GM12892 (cell line): ENCODE results near the gene PIK3R2. TPM values are rescaled to one million over a fixed set of nuclear protein-coding genes. Genes with fewer than 3 reads are reported as not detected.
A peak's percentile ranks its signal among the peaks of the same experiment; 100 is the strongest.
"Not testable (repeated sequence)": the region's sequence is repeated elsewhere in the genome, so short reads cannot be mapped to it uniquely, and the experiment has no call there.

Experiments
- DNase-seq: peaks from one replicate; pipeline ENCODE4 v3.0.0; 2011; ENCODE audit not compliant: insufficient read length
- FAIRE-seq: peaks from 2 replicates; lab custom pipeline; 2011; peaks lifted over from hg19 to GRCh38; lab: Jason Lieb, UNC
- POLR2A ChIP-seq: IDR thresholded peaks from 2 replicates; pipeline ENCODE4 v1.6.1; 2011; ENCODE audit warnings: low read depth, low read length, control low read depth
- POLR2AphosphoS5 ChIP-seq: IDR thresholded peaks from 2 replicates; pipeline ENCODE4 v1.6.1; 2011; ENCODE audit warnings: low read depth, low read length, control low read depth
- TAF1 ChIP-seq: IDR thresholded peaks from 2 replicates; pipeline ENCODE4 v1.6.1; 2011; ENCODE audit warnings: low read depth, mild to moderate bottlenecking, control low read depth, low read length, borderline replicate concordance
- polyA plus RNA-seq: library from polyadenylated mRNA; unstranded; fragments of >200 nt; gene quantifications from one replicate; pipeline ENCODE4 v1.2.1, GENCODE V29; 2012; ENCODE audit warnings: missing spikeins, inconsistent platforms; ENCODE audit not compliant: missing spikeins

Gene PIK3R2
- 4.0 TPM for polyA plus RNA-seq

DNA sequence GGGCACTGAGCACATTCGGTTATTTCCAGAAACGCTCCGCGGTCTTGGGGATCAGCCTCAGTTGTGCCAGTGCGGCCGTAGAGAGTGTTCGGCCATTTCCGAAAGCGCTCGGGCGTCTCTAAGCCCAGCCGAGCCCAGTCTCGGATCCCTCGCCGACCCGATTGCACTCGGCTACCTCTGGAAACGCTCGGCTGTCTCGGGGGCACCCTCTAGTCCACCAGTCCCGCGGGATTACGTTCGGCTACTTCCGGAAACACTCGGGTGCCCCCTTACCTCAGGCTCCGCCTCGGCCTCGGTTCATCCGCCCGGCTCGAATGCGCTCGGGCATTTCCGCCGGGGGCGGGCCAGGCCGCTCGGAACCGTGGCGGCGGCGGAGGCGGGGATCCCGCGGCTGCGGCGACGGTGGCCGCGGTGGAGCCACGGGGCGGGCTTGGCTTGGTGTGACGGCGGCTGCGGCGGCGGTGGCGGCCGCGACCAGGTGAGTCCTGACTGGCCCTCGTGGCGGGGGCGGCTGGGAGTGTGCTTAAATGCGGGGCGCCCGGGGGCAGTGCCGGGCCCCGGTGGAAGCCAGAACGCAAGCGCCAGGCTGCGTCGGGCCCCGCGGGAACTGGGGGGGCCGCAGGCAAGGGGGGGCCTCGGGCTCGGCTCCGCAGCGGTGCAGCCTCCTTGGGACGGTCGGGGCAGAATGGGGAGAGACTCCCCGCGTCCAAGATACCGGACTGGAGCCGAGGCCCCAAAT is at the start of gene PIK3R2:
Gene PIK3R2, plus strand, starts transcription at position 347 of the 739 bp plus-strand sequence. CDS start 2,717 bp downstream, outside the sequence.
- FAIRE-seq, result peak; percentile 100
- peak; percentile 98 for DNase-seq
- no peak; the same call in 1 of the 2 replicates for TF ChIP-seq POLR2A
- no peak; the same call in 1 of the 2 replicates for TF ChIP-seq POLR2AphosphoS5
- TF ChIP-seq TAF1, result no peak

DNA sequence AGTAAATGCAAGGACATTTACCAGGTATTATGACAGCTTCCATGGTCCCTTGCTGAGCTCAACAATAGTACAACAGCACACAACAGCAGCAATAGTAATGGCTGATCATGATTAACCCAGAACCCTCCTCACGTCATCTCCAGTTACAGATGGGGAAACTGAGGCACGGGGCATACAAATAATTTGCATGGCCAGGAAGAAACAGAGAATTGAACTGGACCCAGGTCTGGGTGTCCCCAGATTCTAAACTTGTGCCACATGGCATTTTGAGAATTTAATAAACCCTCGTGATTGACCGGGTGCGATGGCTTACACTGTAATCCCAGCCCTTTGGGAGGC is 48.2 kb upstream of the PIK3R2 start:
- DNase-seq (no peak), FAIRE-seq (peak; percentile 77)
- TF ChIP-seq TAF1 (no peak), POLR2A (no peak), POLR2AphosphoS5 (no peak)

DNA sequence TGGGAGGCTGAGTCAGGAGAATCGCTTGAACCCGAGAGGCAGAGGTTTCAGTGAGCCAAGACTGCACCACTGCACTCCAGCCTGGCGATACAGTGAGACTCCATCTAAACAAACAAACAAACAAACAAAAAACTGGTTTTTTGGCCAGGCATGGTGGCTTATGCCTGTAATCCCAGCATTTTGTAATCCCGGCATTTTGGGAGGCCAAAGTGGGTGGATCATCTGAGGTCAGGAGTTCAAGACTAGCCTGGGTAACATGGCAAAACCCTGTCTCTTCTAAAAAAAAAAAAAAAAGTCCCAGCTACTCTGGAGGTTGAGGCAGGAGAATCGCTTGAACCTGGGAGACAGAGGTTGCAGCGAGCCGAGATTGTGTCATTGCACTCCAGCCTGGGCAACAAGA is 47.7 kb upstream of the PIK3R2 start:
- not testable (repeated sequence) for FAIRE-seq, DNase-seq

DNA sequence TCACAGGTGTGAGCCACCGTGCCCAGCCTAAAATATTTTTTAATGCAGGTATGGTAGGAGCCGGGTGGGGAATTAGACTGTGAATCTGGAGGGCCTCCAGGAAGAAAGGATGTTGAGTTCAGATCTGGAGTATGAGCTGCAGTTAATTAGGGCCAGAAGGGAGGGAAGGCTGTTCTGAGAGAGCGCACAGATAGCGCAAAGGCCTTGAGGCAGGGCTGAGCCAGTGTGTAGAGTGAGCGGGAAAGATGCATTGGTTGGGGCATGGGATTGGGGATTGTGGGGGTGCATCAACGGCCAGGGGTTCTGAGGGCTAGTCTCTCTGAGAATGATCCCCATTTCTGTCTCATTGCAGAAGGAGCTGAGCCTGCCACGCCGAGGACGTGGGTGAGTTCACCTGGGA is 45.7 kb upstream of the PIK3R2 start:
- TF ChIP-seq POLR2A, result no peak
- TF ChIP-seq POLR2AphosphoS5, result no peak
- no peak for TF ChIP-seq TAF1
- FAIRE-seq (no peak), DNase-seq (no peak)

DNA sequence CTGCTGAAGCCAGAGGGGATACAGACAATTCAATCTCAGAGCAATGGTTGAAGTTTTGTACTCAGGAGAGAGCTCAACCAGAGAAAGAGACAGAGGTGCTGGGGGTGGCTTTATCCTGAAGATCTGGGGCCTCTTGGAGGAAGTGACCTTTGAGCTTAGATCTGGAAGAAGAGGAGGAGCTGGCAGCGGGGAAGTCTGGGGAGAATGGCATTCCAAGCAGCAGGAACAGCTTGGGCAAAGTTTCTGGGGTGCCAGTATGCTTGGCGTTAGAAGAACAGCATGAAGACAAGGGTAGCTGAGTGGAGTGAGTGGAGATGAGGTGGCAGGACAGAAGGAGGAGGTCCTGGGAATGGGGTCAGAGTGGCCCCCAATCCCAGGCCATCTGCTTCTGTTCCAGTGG is 44.1 kb upstream of the PIK3R2 start:
- DNase-seq, result no peak
- TF ChIP-seq POLR2A (no peak), POLR2AphosphoS5 (no peak), TAF1 (no peak)
- no peak for FAIRE-seq

DNA sequence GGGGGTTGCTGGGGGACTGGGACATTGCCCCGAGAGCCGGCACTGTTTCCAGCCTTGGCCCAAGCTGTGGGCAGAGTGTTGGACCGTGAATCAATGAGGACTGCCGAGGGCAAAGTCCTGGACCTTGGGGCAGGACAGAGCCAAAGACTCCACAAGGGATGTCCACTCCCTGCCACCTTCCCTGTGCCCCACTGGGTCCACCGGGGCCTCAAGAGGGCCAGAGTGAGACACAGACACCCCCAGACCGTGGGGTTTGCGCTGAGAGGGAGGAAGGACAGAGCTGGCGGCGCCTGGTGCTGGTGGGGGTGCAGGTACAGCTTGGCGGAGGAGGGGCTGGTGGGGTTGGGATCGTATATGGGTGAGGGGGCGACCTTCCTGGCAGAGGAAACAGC is 43.6 kb upstream of the PIK3R2 start:
- FAIRE-seq, result no peak
- DNase-seq, result no peak
- TF ChIP-seq POLR2AphosphoS5 (no peak), POLR2A (no peak), TAF1 (no peak)

DNA sequence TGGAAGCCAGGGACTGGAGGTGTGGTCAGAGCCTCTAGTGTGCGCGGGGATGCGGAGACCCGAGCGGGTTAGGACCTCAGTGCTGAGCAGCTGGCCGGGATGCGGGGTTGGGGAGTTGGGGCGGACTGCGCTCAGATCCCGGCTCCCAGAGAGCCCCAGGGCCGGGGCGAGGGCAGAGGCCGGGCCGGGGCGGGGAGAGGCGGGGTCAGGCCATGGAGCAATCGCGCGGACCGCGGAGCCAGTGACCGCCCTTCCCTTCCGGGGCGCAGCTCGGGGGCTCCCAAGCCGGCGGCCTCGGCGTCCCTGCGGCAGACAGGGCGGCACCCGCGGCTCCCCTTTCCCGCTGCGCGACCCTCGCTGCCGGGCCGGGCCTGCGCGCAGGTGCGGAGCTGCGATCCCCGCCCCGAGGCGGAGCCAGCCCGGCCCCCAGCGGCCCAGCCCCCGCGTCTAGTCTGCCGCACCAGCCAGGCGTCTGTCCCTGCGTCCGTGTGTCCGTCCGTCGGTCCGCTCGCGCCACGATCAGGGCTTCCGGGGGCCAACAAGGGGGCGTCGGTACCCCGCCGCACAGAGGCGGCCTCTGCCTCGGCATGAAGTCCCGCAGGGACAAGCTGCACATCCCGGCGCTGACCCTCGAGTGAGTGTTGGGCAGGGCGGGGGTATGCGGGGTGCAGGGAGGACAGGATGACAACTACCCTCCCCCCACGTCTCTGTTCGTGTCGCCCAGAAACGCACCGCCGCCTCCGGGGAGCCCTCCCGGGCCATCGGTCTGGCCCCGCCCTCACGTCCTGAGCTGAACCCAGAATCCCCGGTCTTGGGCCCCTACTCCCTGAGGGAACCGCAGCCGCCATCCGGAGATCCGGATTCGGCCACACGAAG is 43.0 kb upstream of the PIK3R2 start:
- peak; percentile 78 for FAIRE-seq
- peak; percentile 74 for DNase-seq
- TF ChIP-seq POLR2AphosphoS5, result no peak
- TF ChIP-seq TAF1, result no peak
- TF ChIP-seq POLR2A, result no peak

DNA sequence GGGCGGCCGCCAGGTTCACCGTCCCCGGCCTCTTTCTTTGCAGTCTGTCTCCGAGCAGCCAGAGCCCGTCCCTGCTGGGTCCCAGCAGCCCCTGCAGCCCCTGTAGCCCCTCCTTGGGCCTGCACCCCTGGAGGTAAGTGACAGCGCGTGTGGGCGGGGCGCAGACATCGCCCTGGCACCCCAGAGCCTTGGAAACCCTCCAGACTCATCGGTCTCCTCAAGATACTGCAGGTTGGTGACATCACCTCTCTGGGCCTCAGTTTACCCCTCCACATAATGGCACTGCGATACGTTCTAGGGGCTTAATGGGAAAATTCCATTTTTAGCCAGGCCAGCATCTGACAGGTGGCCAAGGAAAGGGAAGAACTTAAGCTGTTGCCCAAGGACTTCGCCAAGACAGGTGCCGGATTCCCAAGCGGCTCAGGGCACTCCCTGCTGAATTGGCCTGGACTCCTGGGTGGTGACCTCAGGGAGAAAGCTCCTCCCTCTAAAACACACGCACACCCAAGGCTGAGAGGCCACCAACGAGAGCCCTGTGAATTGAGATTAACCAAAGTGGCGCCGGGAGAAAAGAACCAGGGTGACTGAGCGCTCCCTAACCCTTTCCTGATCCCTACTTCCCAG is 42.2 kb upstream of the PIK3R2 start:
- DNase-seq (no peak), FAIRE-seq (no peak)
- TF ChIP-seq POLR2A (no peak), TAF1 (no peak), POLR2AphosphoS5 (no peak)

DNA sequence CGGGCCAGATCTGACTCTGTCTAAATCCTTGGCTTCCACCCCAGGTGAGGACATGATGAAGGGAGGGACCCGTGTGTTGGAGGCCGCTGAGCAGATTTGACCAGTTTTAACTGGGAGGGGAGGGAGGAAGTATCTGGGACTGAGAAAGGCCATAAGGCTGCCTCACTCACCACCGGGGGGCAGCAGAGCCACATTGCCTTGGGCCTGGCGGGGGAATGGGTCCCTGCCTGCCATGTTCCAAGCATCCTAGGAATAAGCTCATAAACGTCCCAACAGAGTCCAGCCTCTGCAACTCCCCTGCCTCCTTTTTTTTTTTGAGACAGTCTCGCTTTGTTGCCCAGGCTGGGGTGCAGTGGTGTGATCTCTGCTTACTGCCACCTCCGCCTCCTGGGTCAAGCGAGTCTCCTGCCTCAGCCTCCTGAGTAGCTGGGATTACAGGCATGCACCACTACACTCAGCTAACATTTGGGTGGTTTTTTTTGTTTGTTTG is 39.9 kb upstream of the PIK3R2 start:
- FAIRE-seq, result peak; percentile 91
- TF ChIP-seq POLR2AphosphoS5 (no peak), POLR2A (no peak), TAF1 (no peak)
- peak; percentile 63 for DNase-seq

DNA sequence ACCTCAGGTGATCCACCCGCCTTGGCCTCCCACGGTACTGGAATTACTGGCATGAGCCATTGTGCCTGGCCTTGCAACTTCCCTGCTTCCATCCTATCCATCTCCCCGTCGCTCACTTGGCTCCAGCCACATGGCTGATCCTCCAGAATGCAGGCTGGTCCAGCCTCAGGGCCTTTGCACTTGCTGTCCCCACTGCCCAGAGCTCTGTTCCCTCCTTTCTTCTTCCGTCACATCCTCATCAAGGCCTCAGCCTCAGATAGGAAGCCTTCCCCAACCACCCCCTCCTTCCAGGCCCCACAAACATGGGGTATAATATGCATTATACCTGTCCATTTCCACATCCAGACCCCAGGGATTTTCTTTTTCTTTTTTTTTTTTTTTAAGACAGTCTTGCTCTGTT is 39.1 kb upstream of the PIK3R2 start:
- TF ChIP-seq POLR2A (no peak), POLR2AphosphoS5 (no peak), TAF1 (no peak)
- FAIRE-seq (no peak), DNase-seq (no peak)

DNA sequence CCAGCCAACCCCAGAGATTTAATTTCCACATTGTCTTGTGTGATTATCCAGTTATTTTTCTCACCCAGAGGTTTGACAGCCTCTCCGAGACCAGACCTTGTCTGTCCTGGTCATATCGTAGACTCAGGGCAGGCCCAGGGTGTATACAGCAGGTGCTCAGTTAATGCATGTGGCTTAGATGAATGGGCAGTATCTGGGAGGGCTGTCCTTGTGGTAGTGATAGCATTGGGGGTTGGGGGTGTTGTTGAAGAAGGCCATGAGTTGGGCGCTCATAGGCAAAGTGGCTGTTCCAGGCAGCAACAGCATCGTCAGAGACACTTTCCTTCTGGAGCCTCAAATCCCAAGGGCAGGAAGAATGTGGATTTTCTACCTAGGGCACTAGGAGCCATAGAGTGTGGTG is 38.5 kb upstream of the PIK3R2 start:
- DNase-seq (no peak), FAIRE-seq (no peak)
- TF ChIP-seq POLR2A (no peak), TAF1 (no peak), POLR2AphosphoS5 (no peak)

DNA sequence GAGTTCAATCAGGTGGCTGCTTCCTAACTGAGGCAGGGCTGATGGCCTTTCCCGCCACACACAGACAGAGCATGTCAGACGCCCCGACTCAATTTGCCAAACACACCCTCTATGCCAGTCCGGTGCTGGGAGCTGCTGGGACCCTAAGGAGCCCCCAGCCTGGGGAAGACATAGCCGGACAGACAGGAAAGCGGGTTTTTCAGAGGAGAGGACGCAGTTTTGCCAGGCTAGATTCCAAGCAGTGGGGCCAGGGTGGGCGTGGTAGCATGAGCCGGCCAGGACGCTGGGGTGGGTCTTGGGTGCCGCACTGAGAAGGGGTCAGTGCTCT is 35.6 kb upstream of the PIK3R2 start:
- TF ChIP-seq TAF1 (no peak), POLR2A (no peak), POLR2AphosphoS5 (no peak)
- DNase-seq (no peak), FAIRE-seq (no peak)
